Stimulated activated CD4-positive, alpha-beta T cell treated with anti-CD3 and anti-CD28 coated beads, Interleukin-15, amount 100 ng/mL, for 48 hours (primary cell): Measurements from ENCODE around the gene KBTBD7.
A peak's percentile ranks its signal among the peaks of the same experiment; 100 is the strongest.

Source experiments
- DNase-seq, 2 donors: peaks; one replicate each; pipeline ENCODE4 v3.0.0-alpha.2; 2020; ENCODE audit warnings: low read depth in 2 of 2

Gene KBTBD7

DNA sequence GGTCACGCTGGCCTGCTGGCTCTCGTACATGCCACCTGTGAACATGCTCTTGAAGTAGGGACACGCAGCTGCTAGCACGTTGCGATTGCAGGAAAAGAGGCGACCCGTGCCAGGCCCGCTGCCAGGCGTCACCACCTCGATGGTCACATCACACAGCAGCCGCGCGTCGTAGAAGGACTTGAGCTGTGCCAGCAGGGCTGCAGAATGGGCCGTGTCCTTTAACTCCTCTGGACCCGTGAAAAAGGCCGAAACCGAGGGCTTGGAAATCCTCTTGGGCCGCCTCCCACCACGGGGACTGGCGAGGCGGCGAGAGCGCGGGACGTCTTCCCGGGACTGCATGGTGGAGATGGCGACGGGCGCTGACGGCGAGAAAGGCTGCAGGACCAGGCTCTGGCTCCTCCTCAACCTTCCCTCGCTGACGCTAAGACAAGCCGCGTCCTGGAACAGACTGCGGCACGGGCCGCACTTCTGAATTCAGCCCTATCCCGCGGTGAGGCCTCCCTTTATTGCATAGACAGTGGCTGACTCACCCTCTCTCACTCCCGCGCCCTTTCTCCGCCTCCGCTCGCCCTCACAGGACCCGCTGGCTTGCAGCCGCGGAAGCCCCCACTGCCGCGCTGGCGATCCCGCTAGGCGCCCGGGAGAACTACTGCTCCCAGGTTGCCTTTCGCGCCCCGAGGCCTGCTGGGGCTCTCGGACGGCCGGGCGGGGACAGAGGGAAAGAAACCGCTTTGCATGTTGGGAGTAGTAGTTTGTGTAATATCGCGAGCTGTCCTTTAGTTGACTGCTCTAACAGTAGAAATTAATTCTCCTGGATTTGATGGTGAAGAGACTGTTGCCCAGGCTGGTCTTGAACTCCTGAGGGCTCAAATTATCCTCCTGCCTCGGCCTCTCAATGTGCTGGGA lies at the start of gene KBTBD7:
Gene KBTBD7 (minus strand): TSS at position 651 of the 906 bp plus-strand sequence. CDS start 312 bp downstream, at position 339.
- DNase-seq = peak; percentile 92

- no peak for DNase-seq
These were observed 47.3 kb upstream of the KBTBD7 start for GRCh38 chr13:41241626-41242025.

GRCh38 chr13:41236369-41236768 lies 42.0 kb upstream of the KBTBD7 start:
- no peak for DNase-seq

DNA sequence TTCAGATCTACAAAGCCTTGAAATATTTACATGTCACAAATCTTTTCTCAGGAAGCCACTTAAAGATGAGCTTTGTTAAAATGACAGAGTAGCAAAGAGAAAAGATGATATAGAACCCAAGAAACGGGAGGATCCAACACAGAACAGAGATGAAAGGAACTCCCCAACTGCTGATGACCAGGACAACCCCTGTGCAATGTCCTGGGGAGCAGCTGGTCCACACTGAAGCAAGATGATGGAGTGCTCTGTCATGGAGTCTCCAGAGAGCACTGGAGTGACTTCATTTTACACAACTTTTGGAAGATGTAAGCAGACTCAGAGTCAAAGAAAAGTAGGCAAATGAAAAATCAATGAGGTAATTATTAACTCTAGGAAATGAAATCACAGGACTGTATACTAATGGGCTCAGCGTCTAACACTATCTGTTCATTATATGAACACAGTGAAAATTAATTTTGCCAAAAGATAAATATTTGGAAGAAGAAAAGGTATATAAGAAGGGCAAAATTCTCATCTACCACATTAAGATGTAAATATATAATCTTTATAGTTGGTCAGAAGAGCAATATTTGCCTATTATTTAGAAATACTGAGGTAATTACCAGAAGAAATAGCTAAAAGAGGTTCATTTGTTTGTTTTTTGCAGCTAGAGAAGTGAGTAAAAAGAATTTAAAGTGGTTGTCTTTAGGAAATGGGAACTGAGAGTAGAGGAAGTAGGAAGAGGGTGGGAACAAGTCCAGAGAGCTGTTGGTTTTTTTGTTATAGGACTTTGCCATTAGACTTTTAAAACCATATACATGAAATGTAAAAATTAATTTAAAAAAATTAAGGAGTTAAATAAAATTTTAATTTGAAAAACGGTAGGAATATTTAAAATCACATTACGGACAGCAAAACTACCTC lies 38.5 kb upstream of the KBTBD7 start:
- no peak for DNase-seq

DNA sequence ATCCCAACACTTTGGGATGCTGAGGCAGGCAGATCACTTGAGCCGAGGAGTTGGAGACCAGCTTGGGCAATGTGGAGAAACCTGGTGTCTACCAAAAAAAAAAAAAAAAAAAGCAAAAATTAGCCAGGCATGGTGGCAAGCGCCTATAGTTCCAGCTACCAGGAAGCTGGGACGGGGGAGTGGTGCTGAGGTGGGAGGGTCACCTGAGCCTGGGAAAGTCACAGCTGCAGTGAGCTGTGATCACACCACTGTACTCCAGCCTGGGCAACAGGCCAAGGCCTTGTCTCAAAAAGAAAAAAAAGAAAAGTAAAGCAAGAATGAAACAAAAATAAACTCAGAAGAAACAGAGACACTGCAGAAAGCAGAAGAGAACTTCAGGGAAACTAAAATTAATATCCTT lies 37.4 kb upstream of the KBTBD7 start:
- DNase-seq = no peak

DNA sequence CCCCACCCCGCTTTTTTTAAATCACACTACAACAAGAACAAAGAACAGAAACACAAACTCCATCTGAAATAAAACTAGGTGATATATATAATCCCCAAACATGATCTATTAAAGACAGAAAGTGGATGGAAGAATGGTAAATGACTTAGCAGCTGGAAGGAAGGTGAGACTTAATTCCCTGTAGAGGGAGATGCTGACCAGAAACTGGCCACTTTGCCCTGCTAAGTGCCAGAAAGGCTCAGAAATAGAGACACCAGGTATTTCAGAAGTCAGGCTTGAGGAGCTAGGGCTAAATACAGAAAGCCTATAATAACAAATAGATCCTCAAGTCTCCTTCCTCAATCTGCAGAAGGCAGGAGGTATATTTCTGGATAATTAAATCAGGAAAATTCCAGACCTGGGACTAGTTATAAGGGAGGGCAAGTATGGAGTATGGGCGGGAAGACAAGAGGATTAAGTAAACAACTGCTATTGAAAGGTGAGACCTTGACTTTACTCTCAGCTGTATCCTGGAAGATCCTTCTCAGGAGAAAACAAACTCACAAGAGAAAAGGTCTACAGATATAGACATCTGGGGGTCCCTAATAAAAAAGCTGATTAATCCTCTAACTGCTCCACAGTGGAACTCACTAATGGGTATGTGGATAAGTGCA lies 36.8 kb upstream of the KBTBD7 start:
- no peak for DNase-seq

- no peak for DNase-seq
These were observed 35.0 kb upstream of the KBTBD7 start for GRCh38 chr13:41229356-41229755.

- DNase-seq = no peak
These were observed 30.0 kb upstream of the KBTBD7 start for GRCh38 chr13:41224113-41225110.

DNA sequence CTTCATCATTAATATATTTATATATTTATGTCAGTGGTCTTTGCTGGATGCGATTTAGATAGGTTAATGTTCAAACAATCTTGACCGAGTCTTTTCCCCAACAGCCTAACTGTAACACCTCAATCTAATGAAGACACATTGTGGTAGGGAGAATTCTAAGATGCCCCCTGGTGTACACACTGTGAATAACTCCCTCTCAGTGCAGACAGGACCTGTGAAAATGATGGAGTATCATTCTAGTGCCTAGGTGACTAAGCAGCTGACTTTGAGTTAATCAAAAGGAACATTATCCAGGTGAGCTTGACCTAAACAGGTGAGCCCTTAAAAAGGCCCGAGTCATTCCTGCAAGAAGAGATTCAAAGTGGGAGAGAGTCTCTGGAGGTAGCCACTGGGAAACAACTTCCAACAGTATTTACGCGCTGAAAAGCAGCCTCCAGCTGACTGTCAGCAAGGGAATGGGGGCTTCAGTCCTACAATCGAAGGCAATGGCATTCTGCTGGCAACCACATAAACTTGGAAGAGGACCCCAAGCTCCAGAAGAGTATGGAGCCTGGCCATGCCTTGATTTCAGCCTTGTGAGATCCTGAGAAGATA lies 28.0 kb upstream of the KBTBD7 start:
- DNase-seq = peak; percentile 10 to 42

GRCh38 chr13:41220401-41220800 lies 26.0 kb upstream of the KBTBD7 start:
- DNase-seq = no peak

- no peak for DNase-seq
These were observed 21.8 kb upstream of the KBTBD7 start for GRCh38 chr13:41216160-41216559.

- DNase-seq = no peak
These were observed 19.6 kb upstream of the KBTBD7 start for GRCh38 chr13:41213919-41214318.

- DNase-seq = no peak
These were observed 18.9 kb upstream of the KBTBD7 start for GRCh38 chr13:41213316-41213715.

DNA sequence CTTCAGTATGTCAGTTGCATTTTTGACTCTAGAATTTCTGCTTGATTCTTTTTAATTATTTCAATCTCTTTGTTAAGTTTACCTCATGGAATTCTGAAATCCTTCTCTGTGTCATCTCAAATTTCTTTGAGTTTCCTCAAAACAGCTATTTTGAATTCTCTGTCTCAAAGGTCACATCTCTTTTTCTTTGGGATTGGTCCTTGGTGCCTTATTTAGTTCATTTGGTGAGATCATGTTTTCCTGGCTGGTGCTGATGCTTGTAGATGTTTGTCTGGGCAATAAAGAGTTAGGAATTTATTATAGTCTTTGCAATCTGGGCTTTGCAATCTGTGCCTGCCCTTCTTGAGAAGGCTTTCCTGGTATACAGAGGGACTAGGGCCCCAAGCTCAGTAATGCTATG lies 18.5 kb upstream of the KBTBD7 start:
- no peak for DNase-seq

DNA sequence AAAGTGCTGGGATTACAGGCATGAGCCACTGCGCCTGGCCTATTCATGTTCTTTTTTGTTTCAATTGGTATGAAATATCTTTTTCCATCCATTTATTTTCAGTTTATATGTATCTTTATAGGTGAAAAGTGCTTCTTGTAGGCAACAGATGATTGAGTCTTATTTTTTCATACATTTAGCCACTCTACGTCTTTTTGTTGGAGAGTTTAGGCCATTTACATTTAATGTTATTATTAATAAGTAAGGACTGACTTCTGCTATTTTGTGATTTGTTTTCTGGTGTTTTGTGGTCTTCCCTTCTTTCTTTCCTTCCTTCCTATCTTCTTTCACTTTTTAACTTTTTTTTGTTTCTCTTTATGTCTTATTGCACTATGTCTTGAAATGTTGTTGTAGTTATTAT lies 16.7 kb upstream of the KBTBD7 start:
- no peak for DNase-seq

DNA sequence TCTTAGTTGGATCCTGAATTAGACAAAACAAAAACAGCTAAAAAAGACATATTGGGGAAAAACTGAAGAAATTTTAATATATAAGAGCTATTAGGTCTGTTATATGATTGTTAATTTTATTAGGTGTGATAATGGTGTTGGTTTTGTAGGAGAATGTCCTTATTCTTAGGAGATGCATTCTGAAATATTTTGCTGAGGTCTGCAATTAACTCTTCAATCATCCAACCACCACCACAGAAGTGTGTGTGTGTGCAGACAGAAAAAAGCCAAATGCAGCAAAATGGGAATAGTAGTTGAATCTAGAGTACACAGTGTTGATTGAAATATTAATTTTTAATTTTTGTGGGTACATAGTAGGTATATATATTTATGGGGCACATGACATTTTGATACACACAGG lies 12.1 kb upstream of the KBTBD7 start:
- DNase-seq = no peak

DNA sequence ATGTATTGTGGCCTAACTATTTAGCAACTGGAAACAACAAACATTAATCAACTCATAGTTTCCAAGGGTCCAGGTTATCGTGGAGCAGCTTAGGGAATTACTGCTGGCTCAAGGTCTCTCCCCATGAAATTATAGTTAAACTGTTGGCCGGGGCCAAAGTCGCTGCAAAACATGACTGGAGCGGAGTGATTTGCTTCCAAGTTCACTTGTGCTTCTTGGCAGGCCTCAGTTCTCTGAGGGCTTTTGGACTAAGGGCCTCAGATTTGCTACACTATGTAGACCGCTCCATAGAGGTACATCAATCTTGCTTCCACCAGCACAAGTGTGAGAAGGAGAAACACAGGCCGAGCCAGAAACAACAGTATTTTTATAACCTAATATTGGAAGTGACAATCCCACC lies 9.4 kb upstream of the KBTBD7 start:
- DNase-seq = no peak

GRCh38 chr13:41200126-41200525 lies 5.8 kb upstream of the KBTBD7 start:
- no peak for DNase-seq

- DNase-seq = no peak
These were observed 5.2 kb upstream of the KBTBD7 start for GRCh38 chr13:41199526-41199925.

DNA sequence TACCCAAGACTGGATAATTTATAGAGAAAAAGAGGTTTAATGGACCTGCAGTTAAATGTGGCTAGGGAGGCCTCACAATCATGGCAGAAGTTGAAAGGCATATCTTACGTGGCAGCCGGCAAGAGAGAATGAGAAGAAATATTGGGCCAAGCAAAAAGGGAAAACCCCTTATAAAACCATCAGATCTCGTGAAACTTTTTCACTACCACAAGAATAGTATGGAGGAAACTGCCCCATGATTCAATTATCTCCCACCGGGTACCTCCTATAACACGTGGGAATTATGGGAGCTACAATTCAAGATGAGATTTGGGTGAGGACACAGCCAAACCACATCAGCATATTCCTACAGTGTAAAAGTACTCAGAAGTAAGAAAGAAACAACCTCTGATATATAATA lies 4.7 kb upstream of the KBTBD7 start:
- no peak for DNase-seq

DNA sequence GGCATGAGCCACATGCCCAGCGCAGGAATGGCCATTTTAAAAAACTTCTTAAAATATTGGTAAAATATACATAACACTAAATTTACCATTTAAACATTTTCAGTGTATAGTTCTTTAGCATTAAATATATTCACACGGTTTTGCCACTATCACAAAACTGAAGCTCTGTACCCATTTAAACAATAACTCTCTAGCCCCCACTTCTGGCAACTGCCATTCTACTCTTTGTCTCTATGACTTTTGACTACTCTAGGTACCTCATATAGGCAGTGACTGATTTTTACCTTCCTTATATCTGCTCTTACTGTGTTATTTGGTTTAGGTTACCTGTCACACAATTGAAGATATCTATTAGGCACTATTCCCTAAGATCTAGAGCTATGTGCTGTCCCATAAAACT lies 2.3 kb upstream of the KBTBD7 start:
- no peak for DNase-seq
